ENCODE measurements around the gene KCNG2.

The KCNG2 gene

DNA sequence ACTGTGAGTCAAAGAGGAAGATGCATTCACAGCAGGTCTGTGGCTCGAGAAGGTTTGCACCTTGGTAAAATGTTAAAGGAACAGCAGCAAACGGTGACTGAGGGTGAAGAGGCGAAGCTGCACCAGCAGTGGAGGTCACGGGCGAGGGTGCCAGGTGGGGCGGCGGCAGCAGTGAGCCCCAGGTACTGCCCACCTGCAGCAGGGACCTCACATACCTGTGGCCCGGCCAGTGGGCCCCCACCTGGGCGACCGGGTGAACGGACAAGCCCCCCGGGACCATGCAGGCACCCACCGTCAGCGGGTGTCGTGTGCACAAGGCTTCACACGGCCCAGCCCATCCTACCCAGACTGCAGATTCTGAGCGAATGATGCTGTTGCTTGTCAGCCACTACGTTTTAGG, 23.6 kb upstream of the KCNG2 start:
- no peak overlapping the region for H3K4me3 ChIP-seq (ENCODE audit: low read length)
- TF ChIP-seq, protein P1, sequence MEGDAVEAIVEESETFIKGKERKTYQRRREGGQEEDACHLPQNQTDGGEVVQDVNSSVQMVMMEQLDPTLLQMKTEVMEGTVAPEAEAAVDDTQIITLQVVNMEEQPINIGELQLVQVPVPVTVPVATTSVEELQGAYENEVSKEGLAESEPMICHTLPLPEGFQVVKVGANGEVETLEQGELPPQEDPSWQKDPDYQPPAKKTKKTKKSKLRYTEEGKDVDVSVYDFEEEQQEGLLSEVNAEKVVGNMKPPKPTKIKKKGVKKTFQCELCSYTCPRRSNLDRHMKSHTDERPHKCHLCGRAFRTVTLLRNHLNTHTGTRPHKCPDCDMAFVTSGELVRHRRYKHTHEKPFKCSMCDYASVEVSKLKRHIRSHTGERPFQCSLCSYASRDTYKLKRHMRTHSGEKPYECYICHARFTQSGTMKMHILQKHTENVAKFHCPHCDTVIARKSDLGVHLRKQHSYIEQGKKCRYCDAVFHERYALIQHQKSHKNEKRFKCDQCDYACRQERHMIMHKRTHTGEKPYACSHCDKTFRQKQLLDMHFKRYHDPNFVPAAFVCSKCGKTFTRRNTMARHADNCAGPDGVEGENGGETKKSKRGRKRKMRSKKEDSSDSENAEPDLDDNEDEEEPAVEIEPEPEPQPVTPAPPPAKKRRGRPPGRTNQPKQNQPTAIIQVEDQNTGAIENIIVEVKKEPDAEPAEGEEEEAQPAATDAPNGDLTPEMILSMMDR (conservative IDR thresholded peaks at IDR 0.05; ENCODE audit: low read depth, low read length) = no peak
- no peak for DNase-seq (ENCODE audit: low read depth)

DNA sequence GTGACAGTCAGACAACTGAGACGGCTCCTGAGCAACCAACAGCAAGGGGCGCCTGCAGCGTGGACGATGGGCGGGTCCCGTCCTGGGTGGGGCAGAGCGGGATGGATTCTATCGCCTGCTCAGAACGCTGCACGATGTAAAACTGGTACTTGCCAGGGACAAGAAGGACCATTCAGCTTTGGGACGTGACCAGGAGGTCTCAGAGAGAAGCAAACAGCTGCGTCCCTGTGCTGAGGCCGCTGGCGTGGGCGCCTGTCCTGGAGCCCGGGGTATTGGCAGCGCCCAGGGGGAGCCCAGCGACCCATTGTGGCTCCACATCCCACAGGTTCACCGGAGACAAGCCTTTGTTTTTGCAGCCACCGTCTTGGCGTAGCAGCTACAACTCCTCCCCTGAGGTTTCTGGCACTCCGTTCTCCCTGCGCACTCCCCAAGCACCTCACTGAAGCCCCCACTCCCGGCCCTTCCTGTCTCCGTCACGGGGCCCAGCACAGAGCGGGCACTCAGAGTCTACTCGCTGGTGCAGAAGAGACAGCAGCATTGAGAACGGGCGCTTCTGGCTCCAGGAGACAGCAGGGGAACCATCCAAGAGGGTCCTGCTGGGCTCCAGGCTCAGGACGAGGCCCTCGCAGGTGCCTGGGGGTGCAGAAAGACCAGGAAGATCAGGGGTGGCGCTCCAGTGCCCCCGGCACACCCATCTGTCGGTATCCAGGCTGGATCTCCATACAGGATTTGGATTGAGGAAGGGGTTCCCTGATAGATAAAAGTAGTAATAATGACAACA, 22.1 kb upstream of the KCNG2 start:
- TF ChIP-seq, protein P1 (conservative IDR thresholded peaks at IDR 0.05; ENCODE audit: low read depth, low read length) = no peak
- no peak for DNase-seq (ENCODE audit: low read depth)
- H3K4me3 ChIP-seq (ENCODE audit: low read length) = no peak overlapping the region

DNA sequence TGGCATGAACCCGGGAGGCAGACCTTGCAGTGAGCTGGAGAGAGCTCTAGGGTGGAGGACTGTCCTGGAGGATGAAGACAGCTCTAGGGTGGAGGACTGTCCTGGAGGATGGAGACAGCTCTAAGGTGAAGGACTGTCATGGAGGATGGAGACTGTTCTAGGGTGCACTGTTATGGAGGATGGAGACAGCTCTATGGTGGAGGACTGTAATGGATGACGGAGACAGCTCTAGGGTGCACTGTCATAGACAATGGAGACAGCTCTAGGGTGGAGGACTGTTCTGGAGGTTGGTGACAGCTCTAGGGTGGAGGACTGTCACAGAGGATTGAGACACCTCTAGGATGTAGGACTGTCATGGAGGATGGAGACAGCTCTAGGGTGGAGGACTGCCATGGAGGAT, 21.1 kb upstream of the KCNG2 start:
- TF ChIP-seq, protein P1 (conservative IDR thresholded peaks at IDR 0.05; ENCODE audit: low read depth, low read length) = no peak
- DNase-seq (ENCODE audit: low read depth) = no peak
- H3K4me3 ChIP-seq (ENCODE audit: low read length) = no peak overlapping the region

DNA sequence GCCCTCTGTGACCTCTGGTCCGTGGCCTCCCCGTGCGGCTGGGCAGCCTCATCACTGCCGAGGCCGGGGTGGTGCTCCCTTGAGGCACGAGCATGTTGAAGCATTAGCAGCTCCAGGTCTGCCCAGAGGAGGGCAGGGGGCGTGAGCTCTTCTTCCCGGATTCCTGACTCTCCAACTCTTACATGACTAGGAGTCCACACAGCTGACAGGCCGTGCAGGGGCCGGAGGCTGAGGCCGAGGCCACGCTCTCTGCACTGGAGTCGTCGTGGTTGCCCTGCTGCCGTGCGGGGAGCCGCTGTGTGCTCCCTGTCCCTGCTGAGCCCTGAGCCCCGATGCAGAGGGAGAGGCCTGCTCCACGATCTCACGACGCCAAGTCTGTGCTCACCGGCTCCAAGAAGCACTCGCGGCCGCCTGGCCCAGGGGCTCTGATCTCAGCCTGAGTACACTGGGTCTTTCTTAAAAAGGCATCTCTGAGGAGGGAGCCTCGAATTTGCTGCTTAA, 19.4 kb upstream of the KCNG2 start:
- TF ChIP-seq, protein P1 (conservative IDR thresholded peaks at IDR 0.05; ENCODE audit: low read depth, low read length) = no peak
- no peak for DNase-seq (ENCODE audit: low read depth)

DNA sequence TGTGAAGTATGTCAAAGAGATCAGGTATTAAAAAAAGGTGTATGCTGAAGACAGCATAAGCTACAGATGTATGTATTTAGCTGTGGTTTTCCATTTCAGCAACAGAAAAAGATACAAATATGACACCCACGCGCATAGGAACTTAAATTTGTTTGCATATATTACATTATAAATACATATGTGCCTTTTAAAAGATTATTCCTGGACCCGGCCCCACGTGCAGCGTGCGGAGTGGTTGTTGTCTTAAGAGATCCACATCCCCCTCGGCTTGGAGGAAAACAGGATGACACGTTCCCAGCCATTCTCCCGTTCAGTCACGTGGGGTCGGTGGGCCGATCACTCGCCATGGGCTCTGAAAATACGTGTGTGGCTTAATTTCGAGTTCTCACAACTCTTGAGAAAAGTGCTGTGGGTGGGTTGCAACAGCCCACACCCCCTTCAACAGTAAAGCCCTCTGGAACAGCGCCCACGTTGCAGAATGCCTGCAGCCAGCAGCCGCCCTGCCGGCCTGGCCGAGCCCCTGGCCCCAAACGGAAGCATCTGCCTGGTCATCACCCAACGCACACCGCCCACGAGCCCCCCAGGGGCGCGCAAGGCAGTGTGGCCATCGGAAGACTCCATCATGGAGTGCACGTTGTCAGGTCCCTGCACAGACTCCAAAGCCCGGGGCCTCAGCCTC, 18.6 kb upstream of the KCNG2 start:
- H3K4me3 ChIP-seq (ENCODE audit: low read length) = no peak overlapping the region
- TF ChIP-seq, protein P1 (conservative IDR thresholded peaks at IDR 0.05; ENCODE audit: low read depth, low read length) = no peak
- DNase-seq (ENCODE audit: low read depth) = no peak

More for the DNA sequence above, 19.4 kb upstream of the KCNG2 start:
- H3K4me3 ChIP-seq (ENCODE audit: low read length) = no peak overlapping the region

DNA sequence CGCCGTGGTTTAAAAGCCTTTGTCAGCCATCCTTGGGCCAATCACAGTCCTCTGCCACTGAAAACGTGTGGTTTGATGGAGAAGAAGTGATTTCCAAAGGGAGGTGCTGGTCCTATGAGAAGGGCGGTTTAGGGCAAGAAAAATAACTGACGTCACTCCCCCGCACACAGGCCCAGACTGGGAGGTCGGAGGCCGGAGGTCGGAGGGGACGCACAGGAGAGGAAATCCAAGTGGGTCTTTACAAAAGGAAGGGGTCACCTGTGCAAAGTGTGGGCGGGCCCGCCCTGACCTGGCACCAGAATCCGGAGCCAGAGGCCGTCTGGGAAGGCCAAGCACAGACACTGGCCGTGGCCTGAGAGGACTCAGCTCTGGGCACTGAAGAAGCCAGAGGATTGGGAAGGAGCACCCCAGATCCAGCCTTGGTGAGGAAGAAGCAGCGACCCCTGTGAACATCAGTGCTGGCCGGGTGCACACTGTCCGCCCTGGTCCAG, 18.0 kb upstream of the KCNG2 start:
- TF ChIP-seq, protein P1 (conservative IDR thresholded peaks at IDR 0.05; ENCODE audit: low read depth, low read length) = no peak
- no peak overlapping the region for H3K4me3 ChIP-seq (ENCODE audit: low read length)
- no peak for DNase-seq (ENCODE audit: low read depth)

Measured in retinal pigment epithelial cell (primary cell).